Raji (cell line): ENCODE data around the gene GTPBP1.
A peak's percentile ranks its signal among the peaks of the same experiment; 100 is the strongest.

Experiments
- POLR2A ChIP-seq: IDR thresholded peaks from 2 replicates; pipeline ENCODE4 v1.6.1; 2011; ENCODE audit warnings: low read depth, low read length, control low read depth; ENCODE audit not compliant: insufficient read depth

Gene GTPBP1

DNA sequence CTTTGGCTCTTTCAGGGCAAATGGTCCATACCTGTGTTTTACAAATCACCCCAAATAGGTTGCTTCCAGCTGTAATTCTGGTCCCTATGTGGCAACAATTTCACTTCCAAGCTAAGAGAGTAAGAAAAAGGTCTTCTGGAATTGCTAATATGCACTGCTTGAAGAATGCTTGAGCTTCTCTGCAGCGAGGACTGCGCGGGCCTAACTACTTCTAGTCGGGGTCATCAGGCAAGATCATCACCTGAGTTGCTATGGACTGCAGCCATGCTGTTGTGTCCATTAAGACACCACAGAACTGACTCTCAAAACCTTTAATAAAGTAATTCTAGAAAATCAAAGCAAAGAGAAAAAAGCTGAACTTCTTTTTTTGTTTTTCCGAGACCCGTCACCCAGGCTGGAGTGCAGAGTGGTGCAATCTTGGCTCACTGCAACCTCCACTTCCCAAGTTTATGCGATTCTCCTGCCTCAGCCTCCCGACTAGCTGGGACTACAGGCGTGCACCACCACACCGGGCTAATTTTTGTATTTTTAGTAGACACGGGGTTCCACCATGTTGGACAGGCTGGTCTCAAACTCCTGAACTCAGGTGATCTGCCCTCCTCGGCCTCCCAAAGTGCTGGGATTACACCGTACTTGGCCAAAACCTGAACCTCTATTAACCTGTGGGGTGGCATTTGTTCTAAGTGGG, 7.2 kb upstream of the GTPBP1 start:
- no peak for TF ChIP-seq POLR2A

DNA sequence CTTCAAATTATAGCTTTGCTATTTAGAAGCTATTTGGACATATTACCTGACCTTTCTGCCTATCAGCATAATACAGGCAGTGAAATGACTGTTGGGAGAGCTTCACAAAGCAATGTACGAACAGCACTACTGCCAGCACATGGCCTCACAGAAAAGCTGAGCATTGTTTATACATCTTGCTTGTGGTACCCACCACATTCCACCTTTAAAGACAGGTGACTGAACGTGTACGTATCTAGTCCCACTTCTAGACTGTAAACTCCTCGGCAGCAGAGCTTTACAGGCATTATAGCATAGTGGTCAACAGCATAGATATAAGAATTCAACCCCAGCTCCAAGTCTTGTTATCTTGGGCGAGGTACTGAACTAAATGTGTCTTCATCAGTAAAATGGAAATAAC, 6.6 kb upstream of the GTPBP1 start:
- no peak for TF ChIP-seq POLR2A

GRCh38 chr22:38699784-38700183, 6.0 kb upstream of the GTPBP1 start:
- no peak for TF ChIP-seq POLR2A

DNA sequence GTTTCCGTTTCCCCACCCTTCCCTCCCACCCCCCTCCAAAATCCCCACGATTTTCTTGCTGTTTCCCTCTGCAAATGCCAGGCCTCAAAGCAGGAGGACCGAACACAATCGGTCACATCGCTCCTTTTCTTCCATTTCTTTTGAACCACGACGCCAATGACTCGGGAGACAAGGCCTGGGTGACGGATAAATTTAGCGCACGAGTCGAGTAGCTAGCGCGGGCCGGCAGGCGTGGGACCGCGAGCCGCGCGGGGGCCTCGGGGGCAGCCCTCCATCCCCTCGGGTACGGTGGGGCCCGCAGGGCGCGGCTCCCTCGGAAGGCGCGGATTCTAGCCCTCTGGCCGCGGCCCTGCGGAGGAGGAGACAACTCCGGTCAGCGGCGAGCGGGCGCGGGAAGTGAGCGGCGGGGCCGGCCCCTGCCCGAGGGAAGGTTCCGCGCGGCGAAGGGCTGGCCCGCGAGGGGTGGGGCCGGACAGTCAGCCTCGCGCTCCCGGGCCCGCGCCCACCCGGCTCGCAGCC, 5.4 kb upstream of the GTPBP1 start:
- no peak for TF ChIP-seq POLR2A

DNA sequence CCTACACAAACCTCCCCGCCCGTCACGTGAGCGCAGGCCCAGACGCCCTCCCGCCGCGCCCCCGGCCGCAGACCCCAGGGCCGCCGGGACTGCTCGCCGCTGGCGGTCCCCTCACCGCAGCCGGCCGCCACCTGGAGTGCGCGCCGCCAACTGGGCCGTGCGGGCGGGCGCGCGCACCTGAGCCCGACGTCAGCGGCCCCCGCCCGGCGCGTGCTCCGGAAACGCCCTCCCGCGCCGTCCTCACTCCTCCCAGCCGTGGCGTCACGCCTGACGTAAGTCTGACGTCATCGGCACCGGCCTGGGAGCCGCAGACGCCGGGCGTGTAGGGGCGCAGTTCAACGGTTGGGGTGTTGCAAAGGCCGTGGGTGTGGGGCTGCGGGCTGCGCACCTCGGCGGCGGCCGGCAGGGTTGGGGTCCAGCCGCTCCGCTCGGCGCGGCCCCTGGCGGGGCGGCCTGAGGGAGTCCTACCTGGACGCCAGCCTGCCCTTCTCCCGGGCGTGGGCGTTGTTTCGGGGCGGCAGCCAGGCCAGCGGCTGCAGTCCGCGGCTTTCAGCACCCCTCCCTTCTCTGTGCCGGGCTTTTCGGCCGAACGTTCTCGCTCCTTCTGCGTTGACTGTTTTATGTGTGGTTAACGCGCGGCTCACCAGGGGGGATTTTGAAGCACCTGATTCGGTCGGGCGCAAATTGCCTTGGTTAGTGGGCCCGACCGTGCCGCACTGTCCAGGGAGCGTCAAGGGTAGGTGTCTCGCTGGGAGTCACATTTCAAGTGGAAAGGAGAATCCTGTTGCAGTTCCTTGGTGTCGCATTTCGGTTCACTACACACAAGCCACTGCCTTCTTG, 4.7 kb upstream of the GTPBP1 start, which contains the start of gene JOSD1:
Gene JOSD1 (minus strand): TSS at position 155 of the 840 bp plus-strand sequence. CDS start 956 bp downstream, outside the sequence.
- TF ChIP-seq POLR2A, result peak; percentile 90

- no peak for TF ChIP-seq POLR2A
Measured at GRCh38 chr22:38704654-38705234, 1.0 kb upstream of the GTPBP1 start.

- TF ChIP-seq POLR2A, result no peak
Measured at GRCh38 chr22:38706101-38706900, 557 bp downstream of the GTPBP1 start.

DNA sequence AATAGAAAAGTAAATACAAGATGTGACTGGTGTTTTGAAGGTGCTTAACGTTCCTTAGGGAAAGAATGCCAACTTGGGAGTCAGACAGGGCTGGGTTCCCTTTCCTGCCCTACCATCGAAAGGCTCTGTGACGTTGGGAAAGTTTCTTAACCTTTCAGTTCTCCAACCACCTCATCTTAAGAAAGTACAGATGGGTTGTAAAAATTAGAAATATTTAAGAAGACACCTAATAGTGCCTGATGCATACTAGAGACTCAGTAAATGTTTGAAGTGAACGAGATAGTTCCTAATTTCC, 1.1 kb downstream of the GTPBP1 start:
- no peak for TF ChIP-seq POLR2A

GRCh38 chr22:38707346-38707745, 1.6 kb downstream of the GTPBP1 start:
- TF ChIP-seq POLR2A, result no peak

DNA sequence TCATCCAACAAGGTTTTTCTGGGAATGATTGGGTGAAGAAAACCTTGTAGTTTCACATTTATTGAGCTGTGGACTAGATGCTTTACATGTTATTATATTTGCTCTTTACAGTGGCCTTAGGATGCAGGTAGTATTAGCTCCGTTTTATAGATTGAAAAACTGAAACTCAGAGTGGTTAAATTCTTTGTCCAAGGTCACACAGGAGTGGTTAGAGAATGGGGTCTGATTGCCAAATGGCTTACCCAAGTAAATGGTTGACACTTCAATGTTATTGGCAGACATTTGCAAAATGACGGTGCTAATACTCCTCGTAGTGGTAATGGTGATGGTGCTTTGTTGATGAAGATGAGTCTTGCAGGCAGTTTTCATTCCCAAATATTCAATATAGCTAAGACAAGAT, 2.2 kb downstream of the GTPBP1 start:
- no peak for TF ChIP-seq POLR2A

DNA sequence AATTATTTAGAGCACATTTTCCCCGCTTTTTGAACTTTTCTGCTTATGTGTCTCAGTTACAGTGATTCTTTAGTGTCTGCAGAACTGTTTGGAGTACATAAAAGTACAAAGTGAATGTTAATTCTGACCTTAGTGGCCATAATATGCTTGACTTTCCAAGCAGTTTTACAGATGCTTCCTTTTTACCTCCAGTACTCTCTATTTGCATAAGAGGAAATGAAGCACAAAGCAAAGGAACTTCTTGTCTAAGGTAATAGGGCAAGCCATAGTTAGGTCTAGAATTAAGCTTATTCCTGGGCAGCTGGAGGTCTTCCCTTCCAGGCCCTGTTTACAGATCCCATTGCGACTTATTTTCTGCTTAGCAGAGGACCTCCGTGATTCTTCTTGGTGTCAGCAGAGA, 3.6 kb downstream of the GTPBP1 start:
- no peak for TF ChIP-seq POLR2A

DNA sequence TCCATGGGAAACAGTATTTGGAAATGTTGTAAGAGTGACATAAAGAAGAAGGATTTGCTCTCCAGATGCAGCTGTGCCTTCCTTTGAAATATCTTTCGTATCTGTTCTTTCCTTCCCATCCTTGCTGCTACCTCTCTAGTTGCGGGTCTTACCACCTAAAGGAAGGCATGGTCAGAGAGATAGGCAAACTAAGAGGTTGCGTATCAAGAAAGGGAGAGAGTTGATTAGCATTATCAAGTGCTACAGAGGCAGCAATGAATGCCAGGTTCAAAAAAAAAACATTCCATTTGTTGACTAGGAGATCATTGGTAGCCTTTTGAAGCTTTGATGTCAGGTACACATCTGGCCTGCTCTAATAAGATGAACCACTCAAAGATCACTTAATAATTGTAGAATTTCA, 4.6 kb downstream of the GTPBP1 start:
- no peak for TF ChIP-seq POLR2A

- TF ChIP-seq POLR2A, result no peak
Measured at GRCh38 chr22:38710866-38711265, 5.1 kb downstream of the GTPBP1 start.

DNA sequence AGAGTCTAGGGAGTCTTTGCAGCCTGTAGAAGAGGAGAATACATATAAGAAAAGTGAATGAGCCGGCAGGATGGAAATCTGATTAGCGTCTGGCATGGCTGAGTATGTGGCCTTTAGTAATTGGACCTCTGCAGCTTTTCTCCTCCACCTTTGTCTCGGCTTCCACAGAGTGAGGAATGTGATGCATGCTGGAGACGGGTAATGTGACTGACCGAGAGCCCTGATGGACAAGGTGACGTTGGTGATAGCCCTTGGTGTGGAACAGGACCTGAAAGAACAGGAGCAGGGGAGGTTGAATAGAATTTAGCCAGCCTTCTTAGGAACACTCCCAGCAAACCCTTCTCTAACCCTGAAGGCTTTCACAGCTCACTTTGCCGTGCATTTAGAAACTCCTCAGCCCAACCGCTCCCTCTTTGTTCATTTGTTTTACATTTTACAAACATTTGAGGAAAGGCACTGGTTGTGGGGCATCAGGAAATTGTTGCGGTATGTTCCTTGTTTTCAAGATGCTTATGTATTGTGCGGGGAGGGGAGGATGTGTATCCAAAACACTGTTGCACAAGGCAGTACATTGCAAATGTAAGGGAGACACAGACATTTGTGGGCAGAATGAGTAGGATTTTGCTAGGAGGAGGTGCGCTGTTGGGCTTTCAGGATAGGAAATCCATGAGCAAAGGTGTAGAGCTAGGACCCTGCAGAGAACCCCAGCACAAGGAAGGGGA, 6.9 kb downstream of the GTPBP1 start:
- no peak for TF ChIP-seq POLR2A
